Measurements from ENCODE around the gene INTS11. TPM values are rescaled to one million over a fixed set of nuclear protein-coding genes. Genes with fewer than 3 reads are reported as not detected.
A peak's percentile ranks its signal among the peaks of the same experiment; 100 is the strongest.

Gene INTS11
- total and polyA plus RNA-seq, 2 of the 13 experiments (the other 11 are each of a cell fraction or from before 2014, with no cell fraction given), result 52.8 to 94.8 TPM

GRCh38 chr1:1334835-1335234 lies 10.4 kb upstream of the INTS11 start (continued):
- TF ChIP-seq, protein P1, sequence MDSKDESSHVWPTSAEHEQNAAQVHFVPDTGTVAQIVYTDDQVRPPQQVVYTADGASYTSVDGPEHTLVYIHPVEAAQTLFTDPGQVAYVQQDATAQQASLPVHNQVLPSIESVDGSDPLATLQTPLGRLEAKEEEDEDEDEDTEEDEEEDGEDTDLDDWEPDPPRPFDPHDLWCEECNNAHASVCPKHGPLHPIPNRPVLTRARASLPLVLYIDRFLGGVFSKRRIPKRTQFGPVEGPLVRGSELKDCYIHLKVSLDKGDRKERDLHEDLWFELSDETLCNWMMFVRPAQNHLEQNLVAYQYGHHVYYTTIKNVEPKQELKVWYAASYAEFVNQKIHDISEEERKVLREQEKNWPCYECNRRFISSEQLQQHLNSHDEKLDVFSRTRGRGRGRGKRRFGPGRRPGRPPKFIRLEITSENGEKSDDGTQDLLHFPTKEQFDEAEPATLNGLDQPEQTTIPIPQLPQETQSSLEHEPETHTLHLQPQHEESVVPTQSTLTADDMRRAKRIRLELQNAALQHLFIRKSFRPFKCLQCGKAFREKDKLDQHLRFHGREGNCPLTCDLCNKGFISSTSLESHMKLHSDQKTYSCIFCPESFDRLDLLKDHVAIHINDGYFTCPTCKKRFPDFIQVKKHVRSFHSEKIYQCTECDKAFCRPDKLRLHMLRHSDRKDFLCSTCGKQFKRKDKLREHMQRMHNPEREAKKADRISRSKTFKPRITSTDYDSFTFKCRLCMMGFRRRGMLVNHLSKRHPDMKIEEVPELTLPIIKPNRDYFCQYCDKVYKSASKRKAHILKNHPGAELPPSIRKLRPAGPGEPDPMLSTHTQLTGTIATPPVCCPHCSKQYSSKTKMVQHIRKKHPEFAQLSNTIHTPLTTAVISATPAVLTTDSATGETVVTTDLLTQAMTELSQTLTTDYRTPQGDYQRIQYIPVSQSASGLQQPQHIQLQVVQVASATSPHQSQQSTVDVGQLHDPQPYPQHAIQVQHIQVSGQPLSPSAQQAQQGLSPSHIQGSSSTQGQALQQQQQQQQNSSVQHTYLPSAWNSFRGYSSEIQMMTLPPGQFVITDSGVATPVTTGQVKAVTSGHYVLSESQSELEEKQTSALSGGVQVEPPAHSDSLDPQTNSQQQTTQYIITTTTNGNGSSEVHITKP (CRISPR knock-in tag; IDR thresholded peaks at IDR 0.05; ENCODE audit: low read depth), result no peak
- TF ChIP-seq ZBTB3 (CRISPR knock-in tag; IDR thresholded peaks at IDR 0.05; ENCODE audit: borderline replicate concordance, low read depth) (0 out of 2 replicates have a peak, but pooled peaks have one; percentile 27), MYC (CRISPR knock-in tag; IDR thresholded peaks at IDR 0.05; ENCODE audit: borderline replicate concordance) (peak; percentile 36; the same call in 1 of the 2 replicates), ZSCAN22 (CRISPR knock-in tag; IDR thresholded peaks at IDR 0.05) (no peak), EEA1 (CRISPR knock-in tag; IDR thresholded peaks at IDR 0.05; ENCODE audit: borderline replicate concordance) (peak; percentile 85; the same call in 1 of the 2 replicates), THAP9 (CRISPR knock-in tag; IDR thresholded peaks at IDR 0.05; ENCODE audit: borderline replicate concordance) (peak; percentile 67; the same call in 1 of the 2 replicates), ZNF543 (CRISPR knock-in tag; IDR thresholded peaks at IDR 0.05) (0 out of 2 replicates have a peak, but pooled peaks have one; percentile 39), ZNF431 (CRISPR knock-in tag; IDR thresholded peaks at IDR 0.05; ENCODE audit: borderline replicate concordance, low read depth) (peak; percentile 69; the same call in 1 of the 2 replicates), ZNF383 (CRISPR knock-in tag; IDR thresholded peaks at IDR 0.05; ENCODE audit: borderline replicate concordance) (no peak), ZNF776 (CRISPR knock-in tag; IDR thresholded peaks at IDR 0.05) (peak; percentile 52; the same call in 1 of the 2 replicates), SKI (IDR thresholded peaks at IDR 0.05; ENCODE audit: partially characterized antibody) (no peak), ZNF430 (CRISPR knock-in tag; IDR thresholded peaks at IDR 0.05) (peak; percentile 77; the same call in 1 of the 2 replicates), ARNT (IDR thresholded peaks at IDR 0.05) (no peak), KLF16 (CRISPR knock-in tag; IDR thresholded peaks at IDR 0.05) (peak in 1 of 2 experiments; percentile 70; a peak in 1 of 4 replicates), SETDB1 (CRISPR knock-in tag; IDR thresholded peaks at IDR 0.05; ENCODE audit: borderline replicate concordance) (no peak), ZNF713 (CRISPR knock-in tag; IDR thresholded peaks at IDR 0.05) (no peak), HOXD1 (CRISPR knock-in tag; IDR thresholded peaks at IDR 0.05) (peak; percentile 36; the same call in 1 of the 2 replicates), ZNF558 (CRISPR knock-in tag; IDR thresholded peaks at IDR 0.05; ENCODE audit: borderline replicate concordance) (peak; percentile 47; the same call in 1 of the 2 replicates)
- TF ChIP-seq, protein P2, sequence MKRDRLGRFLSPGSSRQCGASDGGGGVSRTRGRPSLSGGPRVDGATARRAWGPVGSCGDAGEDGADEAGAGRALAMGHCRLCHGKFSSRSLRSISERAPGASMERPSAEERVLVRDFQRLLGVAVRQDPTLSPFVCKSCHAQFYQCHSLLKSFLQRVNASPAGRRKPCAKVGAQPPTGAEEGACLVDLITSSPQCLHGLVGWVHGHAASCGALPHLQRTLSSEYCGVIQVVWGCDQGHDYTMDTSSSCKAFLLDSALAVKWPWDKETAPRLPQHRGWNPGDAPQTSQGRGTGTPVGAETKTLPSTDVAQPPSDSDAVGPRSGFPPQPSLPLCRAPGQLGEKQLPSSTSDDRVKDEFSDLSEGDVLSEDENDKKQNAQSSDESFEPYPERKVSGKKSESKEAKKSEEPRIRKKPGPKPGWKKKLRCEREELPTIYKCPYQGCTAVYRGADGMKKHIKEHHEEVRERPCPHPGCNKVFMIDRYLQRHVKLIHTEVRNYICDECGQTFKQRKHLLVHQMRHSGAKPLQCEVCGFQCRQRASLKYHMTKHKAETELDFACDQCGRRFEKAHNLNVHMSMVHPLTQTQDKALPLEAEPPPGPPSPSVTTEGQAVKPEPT (CRISPR knock-in tag; IDR thresholded peaks at IDR 0.05; ENCODE audit: low read depth), result no peak
